Measurements from ENCODE around the gene SRSF2. TPM values are rescaled to one million over a fixed set of nuclear protein-coding genes. Genes with fewer than 3 reads are reported as not detected.
A peak's percentile ranks its signal among the peaks of the same experiment; 100 is the strongest.

The SRSF2 gene
- 100 to 1,000 TPM; 149 to 245 (median 174) TPM for total RNA-seq
- 100 to 1,000 TPM; 126 to 152 TPM for polyA plus RNA-seq
- long read RNA-seq, donor 1, transcript SRSF2-204 (5 exons, 1,357 nt), result minor isoform, 19 of 533 reads
- long read RNA-seq, donor 1, transcript SRSF2-202 (3 exons, 1,927 nt), result major isoform, 404 of 533 reads
- long read RNA-seq, donor 1, transcript SRSF2-208 (4 exons, 1,359 nt), result minor isoform, 19 of 533 reads
- long read RNA-seq, donor 1, transcript SRSF2-203 (2 exons, 2,885 nt), result minor isoform, 35 of 533 reads
- long read RNA-seq, donor 1, partial matches to known transcripts, result 17 of 533 reads
- long read RNA-seq, donor 1, other reads (novel, unspliced or antisense), result 38 of 533 reads
- long read RNA-seq, donor 2, transcript SRSF2-202 (3 exons, 1,927 nt), result major isoform, 68 of 132 reads
- long read RNA-seq, donor 2, transcript SRSF2-203 (2 exons, 2,885 nt), result minor isoform, 18 of 132 reads
- long read RNA-seq, donor 2, transcript SRSF2-209 (2 exons, 1,001 nt), result minor isoform, 31 of 132 reads
- long read RNA-seq, donor 2, transcript SRSF2-204 (5 exons, 1,357 nt), result minor isoform, 6 of 132 reads
- long read RNA-seq, donor 2, partial matches to known transcripts, result 0 of 132 reads
- long read RNA-seq, donor 2, other reads (novel, unspliced or antisense), result 0 of 132 reads
- long read RNA-seq, donor 3, transcript SRSF2-208 (4 exons, 1,359 nt), result minor isoform, 6 of 192 reads
- long read RNA-seq, donor 3, transcript SRSF2-204 (5 exons, 1,357 nt), result minor isoform, 11 of 192 reads
- long read RNA-seq, donor 3, transcript SRSF2-203 (2 exons, 2,885 nt), result minor isoform, 16 of 192 reads
- long read RNA-seq, donor 3, transcript SRSF2-202 (3 exons, 1,927 nt), result major isoform, 136 of 192 reads
- long read RNA-seq, donor 3, partial matches to known transcripts, result 11 of 192 reads
- long read RNA-seq, donor 3, other reads (novel, unspliced or antisense), result 10 of 192 reads

- peak; percentile 67 for TF ChIP-seq EP300 (IDR thresholded peaks at IDR 0.05)
- peak; percentile 99 for TF ChIP-seq POLR2A (IDR thresholded peaks at IDR 0.05)
- peak in 1 of 3 donors; percentile 17 for TF ChIP-seq CTCF (IDR thresholded peaks at IDR 0.05)
- Histone ChIP-seq H3K27me3 (no peaks in the 10 kb centered on the region), H3K4me3 (peak within 1 kb of the TSS; percentile 87), H3K36me3 (no peaks in the 10 kb centered on the region), H3K4me1 (ENCODE audit: insufficient read depth) (no peaks in the 10 kb centered on the region), H3K9me3 (no peaks in the 10 kb centered on the region), H3K27ac (peak within 1 kb of the TSS; percentile 97 to 99)
- 0 to 1% (median 0%) methylated on average over 56 to 60 of the region's 60 CpGs for WGBS, 3 donors
- DNase-seq, result peak; percentile 98 to 99 (median 99)
- intact Hi-C loops (cut with DNase I), result no loop called here
Measured at GRCh38 chr17:76737082-76737675, at the start of gene SRSF2. Gene SRSF2 (minus strand): TSS chr17:76737331. CDS start chr17:76737160, 171 bp downstream.

DNA sequence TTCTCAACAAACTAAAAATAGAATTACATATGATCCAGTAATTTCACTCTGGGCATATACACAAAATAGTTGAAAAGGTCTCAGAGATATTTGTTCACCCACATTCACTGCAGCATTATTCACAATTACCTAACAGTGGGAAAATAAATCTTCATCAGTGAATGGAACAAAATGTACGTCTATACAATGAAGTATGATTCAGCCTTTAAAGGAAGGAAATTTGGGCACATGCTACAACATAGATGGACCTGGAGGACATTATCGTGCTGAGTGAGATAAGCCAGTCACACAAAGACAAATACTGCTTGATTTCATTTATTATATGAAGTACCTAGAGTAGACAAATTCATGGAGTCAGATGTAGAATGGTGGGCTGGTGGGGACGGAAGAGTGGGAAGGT is 47.8 kb upstream of the SRSF2 start:
- Histone ChIP-seq H3K27me3 (no peaks in the 10 kb centered on the region), H3K9me3 (no peaks in the 10 kb centered on the region), H3K4me1 (ENCODE audit: insufficient read depth) (no peaks in the 10 kb centered on the region), H3K36me3 (no peaks in the 10 kb centered on the region), H3K4me3 (no peak overlapping the region), H3K27ac (no peak overlapping the region)
- WGBS, 3 donors, result 84 to 85% (median 84%) methylated on average over 3 of the region's 3 CpGs
- no peak for DNase-seq
- TF ChIP-seq POLR2A (IDR thresholded peaks at IDR 0.05) (no peak), CTCF (IDR thresholded peaks at IDR 0.05) (no peak)
- intact Hi-C loops (cut with DNase I), result no loop called here

DNA sequence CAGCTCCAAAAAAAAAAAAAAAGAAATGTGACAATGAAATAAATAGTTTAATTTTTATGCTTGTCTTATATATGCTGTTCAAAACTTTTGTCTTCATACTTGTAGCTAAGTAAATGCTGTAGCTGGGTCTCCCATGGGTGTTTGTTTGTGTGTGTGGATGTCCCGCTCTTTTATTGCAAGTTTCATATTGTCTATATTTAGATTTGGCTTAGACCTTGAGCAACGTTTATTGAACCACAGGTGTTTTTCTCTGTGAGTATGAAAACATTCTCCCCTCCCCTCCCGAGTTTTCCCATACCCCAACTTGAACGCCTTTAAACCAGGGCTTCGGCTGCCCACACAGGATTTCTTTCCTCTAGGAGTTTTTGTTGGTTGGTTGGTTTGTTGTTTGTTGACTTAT is 46.0 kb upstream of the SRSF2 start:
- no peak for DNase-seq
- intact Hi-C loops (cut with DNase I), result no loop called here
- Histone ChIP-seq H3K4me3 (no peak overlapping the region), H3K4me1 (ENCODE audit: insufficient read depth) (no peaks in the 10 kb centered on the region), H3K9me3 (no peaks in the 10 kb centered on the region), H3K36me3 (no peaks in the 10 kb centered on the region), H3K27me3 (no peaks in the 10 kb centered on the region), H3K27ac (no peak overlapping the region)
- TF ChIP-seq POLR2A (IDR thresholded peaks at IDR 0.05), result no peak
- 40 to 59% (median 57%) methylated on average over 5 of the region's 5 CpGs for WGBS, 3 donors

GRCh38 chr17:76781056-76781982 is 44.2 kb upstream of the SRSF2 start:
- intact Hi-C loops (cut with DNase I), result no loop called here
- no peaks in the 10 kb centered on the region for H3K4me1 ChIP-seq (ENCODE audit: insufficient read depth)
- DNase-seq, result no peak
- TF ChIP-seq POLR2A (IDR thresholded peaks at IDR 0.05) (no peak), EP300 (IDR thresholded peaks at IDR 0.05) (no peak), CTCF (IDR thresholded peaks at IDR 0.05) (no peak)
- H3K36me3 ChIP-seq, result no peaks in the 10 kb centered on the region
- 91 to 94% (median 91%) methylated on average over 12 of the region's 12 CpGs for WGBS, 3 donors
- no peaks in the 10 kb centered on the region for H3K27me3 ChIP-seq
- H3K27ac ChIP-seq, result no peak overlapping the region
- no peak overlapping the region for H3K4me3 ChIP-seq
- H3K9me3 ChIP-seq, result no peaks in the 10 kb centered on the region
